HG03135 (cell line): ENCODE results near the gene DMD.

Experiments
- ATAC-seq: cut with Tn5 transposase; IDR thresholded peaks from one replicate; pipeline ENCODE4 v1.9.1; 2021; ENCODE audit warnings: mild to moderate bottlenecking, moderate library complexity; ENCODE audit not compliant: unreplicated experiment

DMD gene

DNA sequence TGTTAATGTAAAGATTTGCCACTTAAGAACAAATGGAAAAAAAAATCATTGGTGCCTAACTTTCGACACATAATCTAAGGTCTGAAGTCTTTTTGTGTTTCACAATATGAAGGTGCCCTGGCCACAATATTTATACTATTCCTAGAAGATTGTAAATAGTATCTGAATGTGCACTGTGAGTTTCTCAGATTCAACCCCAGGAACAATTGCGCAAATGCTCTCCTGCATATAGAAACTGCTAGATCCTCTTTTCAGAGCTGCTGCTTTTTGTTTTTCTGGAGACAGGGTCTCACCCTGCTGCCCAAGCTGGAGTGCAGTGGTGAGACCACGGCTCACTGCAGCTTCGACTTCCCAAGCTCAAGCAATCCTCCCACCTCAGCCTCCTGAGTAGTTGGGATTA lies 1659.4 kb downstream of the DMD start:
- ATAC-seq, result no peak

DNA sequence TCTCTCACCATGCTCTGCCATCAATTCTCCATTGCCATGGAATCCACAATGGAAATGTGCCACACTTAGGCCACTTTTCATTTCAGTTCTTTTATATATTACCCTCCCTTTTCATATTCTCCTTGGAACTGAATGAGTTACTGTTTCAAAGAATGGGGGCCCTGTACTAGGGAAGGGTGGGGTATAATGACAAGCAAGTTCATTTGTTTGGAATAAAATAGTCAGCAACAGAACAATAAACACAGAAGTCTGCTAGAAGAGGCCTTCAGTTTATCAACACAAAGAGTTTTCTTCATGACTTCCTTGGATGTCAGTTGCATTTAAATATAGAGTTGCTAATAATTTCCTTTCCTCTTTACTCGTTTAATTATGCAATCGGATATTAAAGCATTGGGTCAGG lies 1661.2 kb downstream of the DMD start:
- ATAC-seq, result no peak

DNA sequence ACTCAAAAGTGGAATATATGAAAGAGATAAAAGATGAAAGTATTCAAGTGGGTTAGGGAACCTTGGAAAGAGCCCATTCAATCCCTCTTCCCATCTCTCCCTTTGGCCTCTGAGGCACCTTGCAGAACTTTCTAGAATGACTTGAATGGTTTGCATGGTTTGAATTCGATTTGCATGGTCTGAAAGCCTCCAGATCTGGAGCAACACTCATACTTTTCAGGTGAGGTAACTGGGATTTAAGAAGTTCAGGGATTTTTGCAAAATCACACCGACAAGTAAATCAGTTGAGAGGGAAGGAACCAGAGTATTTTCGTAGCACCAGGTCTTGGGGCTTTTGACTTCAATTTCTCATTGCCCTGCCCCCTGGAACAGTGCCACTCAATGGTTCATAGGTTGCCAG lies 1663.5 kb downstream of the DMD start:
- no peak for ATAC-seq

DNA sequence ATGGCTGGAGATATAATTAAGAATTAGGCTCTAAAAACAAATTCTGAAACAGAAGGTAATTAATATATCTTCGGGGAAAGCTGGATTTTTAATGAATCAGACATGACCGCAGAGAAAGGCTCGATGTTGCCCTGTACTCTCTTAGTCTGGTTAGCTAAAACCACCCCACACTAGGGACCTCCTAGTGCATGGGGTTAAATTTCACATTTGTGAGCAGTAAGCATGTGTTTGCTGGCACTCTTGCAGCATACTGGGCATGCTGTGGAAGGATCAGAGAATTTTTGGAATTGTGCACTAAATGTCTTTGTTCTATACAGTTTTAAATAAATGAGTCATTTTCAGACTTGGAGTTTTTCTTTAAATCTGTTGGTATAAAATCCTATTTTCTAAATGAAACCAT lies 1663.9 kb downstream of the DMD start:
- no peak for ATAC-seq

DNA sequence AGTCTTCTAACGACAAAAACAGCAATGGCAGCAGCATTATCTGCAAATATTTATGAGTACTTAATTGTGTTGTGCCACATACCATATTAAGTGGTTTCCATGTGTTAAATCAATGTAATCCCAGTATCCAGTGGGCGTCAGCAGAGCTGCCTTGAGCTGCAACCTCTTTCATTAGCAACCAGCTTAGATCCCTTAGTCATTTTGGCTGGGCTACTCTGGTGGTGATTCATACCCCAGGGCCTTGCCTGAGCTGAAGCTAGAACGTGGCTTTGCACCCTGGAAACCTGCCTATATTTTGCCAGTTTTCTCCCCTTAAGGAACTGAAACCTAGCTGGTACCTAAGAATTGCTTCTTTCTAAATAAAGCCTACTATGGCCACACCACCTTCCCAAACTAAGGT lies 1665.2 kb downstream of the DMD start:
- no peak for ATAC-seq

DNA sequence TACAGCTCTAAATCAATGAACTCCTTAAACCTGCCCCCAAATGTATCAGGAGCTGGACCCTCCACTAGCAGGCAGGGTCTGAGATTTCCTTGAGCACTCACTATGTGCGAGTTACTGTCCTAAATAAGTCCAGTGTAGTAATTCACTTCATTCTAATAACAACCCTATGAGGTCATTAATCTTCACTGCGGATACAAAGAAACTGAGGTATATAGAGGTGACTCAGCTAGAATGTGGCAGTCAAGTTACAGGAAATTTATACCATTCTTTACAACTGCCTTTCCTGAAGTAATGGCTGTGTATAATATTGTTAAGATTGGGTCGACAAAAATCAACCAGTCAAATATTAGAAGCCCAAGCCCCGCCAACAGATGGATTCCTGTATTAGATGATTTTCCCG lies 1665.6 kb downstream of the DMD start:
- ATAC-seq, result no peak

DNA sequence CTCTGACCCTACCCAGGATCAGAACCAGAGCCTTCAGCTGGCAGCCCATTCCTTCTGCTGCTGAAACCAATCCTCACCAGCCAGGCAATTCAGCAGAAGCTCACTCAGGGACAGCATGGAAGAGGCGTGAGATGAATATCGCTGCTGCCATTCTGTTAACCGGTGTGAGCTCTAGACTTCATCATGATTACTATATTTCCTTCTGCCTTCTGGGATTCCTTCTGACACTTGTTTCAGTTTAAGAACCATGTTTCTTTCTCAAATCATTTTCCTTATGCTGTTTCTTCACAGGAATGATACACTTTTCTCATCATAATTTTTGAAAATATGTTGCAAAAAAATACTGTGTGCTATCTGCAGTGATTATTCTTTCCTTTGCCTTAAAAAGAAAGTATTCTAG lies 1666.2 kb downstream of the DMD start:
- no peak for ATAC-seq

DNA sequence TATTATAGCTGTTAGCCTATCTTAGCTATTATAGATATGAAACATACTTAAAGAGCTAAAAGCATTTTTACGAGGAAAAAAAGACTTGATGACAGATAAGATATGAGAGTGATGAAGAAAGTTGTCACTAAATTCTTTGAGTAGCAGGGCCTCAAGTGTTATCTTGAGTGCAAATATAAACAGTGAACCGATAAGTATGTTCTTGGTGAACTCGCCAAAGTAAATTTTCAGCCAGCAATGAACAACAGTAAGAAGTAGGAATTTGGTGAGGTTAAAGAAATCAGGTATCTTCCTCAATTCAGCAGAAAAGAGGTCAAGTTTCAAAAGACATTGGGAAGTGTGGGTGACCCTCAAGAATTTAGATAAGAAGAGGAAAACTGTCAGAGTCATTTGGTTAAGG lies 1667.7 kb downstream of the DMD start:
- ATAC-seq, result no peak

DNA sequence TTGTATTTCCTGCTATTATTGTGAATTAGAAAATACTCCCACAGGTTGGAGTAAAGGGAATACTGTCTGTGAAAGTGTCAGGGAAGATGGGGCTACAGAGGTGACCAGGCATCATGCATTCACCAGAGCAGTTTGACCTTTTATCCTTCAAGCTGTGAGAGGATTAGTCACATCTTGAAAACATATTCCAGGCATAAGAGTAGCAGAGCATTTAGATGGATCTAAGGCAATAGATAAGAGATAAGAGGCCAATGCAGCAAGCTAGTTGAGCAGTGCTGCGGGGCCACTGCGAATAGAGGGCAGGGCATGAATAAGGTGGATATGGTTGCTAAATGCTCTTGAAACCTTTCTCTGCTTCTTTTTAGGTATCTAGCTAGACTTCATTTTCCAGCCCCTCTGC lies 1668.8 kb downstream of the DMD start:
- no peak for ATAC-seq

DNA sequence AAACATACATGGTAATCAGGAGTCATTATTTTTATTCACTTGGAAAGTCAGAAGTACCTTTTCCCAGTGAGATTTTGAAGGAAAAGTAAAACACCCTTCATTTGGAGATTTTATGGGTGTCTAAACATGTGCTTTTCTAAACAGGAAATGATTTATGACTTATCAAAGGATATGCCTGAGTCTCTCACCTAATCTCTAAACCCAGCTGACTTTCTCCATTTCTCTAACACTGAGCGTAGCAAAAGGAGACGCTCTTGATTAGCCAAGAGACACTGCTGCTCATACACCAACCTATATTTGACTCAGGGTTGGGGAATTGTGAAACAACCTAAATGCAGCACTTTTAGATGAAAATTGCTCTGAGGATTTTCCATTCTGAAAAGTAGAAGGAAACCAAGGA lies 1671.0 kb downstream of the DMD start:
- ATAC-seq, result no peak

DNA sequence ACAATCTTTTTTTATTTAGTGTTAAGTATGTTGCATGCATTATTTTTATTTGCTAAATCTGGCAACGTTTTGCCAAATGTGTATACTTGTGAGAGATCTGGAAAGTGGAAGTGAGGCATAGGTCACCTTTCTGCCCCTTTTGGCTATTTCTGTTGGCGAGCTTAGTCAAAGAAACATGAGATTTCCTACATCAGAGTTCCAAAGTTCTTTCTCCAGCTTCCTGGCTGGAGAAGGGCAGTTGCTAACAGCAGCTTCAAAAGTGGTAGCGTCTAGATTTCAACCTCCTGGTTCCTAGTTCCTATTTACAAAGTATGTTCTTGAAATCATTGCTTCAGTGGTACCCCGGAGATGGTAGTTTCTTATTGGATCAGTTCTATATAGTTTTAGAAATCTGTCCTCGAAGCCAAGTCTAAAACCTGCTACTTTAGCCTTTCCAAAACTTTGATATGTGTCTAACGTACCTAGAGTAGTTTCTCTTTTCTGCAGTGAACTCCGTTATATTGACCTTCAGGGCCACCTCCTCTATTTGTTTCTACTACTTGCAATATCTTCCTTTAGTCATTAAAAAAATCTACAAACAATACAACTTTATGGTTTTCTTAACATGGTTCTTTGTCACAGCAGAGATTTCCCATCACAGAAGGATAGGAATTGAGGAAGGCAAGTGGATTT lies 1683.8 kb downstream of the DMD start:
- ATAC-seq, result no peak

DNA sequence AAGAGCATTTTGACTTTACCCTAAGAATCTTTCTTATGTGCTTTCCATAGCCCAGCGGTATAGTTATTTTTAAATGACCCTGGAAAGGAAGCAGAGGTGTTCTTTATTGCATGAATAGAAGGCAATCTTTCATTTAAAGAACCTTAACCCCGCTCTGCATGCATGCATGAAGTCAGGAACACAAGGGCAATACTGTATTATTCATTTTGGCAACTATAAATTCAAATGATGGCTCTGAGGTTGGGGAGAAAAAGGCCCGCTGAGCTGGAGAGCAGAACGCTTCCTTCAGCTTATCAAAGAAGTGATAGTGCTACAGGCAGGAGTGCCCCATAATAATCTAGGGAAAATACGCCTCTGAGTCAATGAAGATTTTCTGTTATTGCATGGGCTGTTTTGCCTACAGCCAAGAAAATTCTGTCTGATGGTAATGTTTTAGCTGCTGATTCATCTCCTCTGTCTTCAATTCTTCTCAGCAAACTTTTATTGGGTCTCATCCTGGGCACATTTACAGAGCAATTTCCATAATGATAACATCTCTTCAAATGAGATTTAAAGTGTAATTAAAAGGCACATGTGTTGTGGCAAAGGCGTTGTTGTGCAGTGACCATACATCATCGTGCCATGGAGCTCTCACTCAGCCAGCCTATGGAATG lies 1687.3 kb downstream of the DMD start:
- ATAC-seq, result no peak

DNA sequence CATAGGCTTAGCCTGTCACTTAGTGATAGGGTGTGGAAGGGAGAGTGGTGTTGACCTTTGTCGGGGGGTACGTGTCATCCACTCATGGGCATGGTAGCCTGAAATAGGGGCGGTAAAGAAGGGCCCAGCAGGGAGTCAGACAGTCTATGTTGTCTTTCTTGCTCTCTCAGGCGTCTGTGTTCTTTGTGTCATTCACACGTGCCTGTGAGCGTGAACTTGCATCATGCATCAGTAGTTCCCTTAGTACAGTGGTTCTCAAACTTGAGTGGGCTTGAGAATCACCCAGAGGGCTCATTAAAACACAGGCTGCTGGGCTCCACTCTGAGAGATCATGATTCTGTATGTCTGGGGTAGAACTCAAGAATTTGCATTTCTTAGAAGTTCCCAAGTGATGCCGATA lies 1688.6 kb downstream of the DMD start:
- ATAC-seq, result no peak

DNA sequence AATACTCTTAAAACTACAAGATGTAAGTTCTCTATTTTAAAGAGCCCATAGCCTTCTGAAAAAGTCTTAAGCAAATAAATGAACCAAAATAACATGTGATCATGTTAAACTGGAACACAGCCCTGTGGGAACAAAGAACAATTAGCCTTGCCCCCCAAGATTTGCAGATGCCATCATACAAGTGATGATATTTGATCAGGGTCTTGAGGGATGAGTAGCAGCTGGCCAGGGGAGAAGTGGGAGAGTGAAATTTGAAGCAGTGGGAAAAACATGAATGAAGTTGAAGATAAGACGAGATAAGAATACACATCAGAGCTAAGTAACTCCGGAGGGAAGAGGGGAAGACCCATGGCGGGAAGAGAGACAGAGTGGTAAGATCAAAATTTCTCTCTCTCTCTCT lies 1689.4 kb downstream of the DMD start:
- no peak for ATAC-seq

DNA sequence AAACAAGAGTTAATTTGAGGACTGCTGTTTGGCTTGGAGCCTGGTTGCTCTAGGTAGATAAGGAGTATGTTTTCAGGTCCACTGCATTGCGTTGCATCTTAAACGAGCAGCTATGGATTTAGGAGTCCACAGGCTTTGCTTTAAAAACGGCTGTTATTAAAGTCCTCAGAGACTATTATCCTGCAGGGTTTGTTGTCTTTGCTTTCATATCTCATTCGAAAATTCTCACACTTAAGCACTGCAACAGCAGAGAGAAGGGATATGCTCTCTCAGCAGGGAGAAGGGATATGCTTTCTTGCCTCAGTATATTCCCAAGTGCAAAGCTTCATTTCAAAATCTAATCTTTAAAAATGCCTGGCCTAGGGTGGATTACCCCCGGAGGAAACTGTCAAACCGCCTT lies 1694.8 kb downstream of the DMD start:
- ATAC-seq, result no peak

DNA sequence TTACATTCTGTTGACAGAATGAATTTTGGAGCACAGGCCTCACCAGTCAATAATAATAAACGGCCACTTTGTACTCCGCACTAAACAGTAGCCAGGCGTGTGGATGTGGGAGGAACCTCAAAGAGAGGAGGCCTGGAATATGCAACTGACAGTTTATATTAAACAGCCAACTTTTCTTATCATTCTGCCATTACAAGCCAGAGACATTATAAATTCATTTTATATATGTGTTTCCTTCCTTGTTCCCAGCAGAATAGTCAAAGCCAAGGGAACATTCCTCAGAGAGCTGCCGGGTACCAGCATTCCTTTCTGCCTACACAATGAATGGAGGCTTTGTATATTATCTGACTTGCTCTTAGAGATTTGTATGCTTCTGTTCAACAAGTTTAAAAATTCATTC lies 1703.0 kb downstream of the DMD start:
- ATAC-seq, result no peak

DNA sequence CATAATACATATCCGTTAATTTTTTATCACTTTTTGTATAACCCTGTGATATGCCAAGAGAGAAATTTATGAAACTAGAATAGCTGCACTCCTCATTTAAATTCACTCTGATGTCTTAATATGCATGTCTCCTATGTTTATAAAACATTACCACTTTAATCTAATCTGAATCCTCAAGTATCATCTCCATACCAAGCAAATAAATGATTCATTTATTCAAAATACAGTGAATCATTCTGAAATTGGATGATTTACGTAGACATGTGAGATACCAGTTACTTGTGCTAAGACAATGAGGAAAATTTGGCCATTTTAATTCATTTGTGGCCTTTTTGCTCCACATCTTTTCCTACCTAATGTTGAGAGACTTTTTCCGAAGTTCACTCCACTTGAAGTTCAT lies 1704.4 kb downstream of the DMD start:
- no peak for ATAC-seq

DNA sequence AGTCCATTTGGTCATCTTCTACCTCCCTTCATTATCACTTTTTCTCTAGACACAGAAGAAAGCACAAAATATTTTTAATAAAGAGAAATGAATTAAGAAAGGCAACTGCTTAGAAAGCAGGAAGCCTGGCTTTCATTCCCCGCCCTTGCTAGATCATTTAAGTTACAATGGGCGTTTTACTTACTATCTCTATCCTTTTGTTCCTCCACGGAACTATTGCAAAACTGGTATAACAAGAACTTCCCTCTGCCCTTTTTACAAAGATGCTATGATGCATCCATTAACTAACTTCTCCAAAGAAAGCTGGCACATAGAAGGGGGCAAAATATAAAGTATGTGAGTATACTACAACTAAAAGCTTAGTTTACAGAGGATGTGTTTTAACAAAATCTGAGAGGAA lies 1705.0 kb downstream of the DMD start:
- no peak for ATAC-seq

DNA sequence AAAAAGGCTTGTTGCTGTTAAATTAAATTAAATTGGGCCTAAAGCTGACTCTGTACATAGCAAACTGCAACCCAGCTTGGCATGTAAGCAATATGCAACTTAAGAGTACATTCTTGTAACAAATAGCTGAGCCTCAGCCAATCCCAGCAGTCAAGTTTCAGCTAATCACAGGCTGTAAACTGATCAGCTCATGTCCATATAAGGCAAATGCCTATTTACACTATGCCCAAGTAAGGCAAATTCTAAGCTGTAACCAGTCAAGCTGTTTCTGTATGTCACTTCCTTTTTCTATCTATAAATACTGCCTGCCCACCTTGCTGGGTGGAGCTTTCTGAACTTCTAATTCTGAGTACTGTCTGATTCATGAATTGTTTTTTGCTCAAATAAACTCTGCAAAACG lies 1710.4 kb downstream of the DMD start:
- ATAC-seq, result no peak

DNA sequence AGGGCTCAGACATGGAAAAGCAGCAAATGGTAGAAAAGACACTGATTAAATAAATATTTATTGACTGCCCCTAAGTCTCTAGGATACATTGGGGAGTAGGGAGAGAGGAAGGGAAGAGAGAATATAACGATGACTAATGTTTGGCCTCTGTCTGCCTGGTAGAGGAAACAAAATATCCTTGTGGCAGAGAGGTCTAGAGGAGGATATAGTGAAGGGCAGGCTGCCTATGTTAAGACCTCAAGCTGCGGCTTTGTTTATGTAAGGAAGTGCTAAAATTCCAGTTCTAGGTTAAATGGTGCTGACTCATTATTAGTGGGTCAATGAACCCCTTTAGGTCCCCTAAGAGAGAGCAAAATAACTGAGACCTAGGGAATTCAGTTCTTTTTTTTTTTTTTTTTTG lies 1712.2 kb downstream of the DMD start:
- no peak for ATAC-seq

DNA sequence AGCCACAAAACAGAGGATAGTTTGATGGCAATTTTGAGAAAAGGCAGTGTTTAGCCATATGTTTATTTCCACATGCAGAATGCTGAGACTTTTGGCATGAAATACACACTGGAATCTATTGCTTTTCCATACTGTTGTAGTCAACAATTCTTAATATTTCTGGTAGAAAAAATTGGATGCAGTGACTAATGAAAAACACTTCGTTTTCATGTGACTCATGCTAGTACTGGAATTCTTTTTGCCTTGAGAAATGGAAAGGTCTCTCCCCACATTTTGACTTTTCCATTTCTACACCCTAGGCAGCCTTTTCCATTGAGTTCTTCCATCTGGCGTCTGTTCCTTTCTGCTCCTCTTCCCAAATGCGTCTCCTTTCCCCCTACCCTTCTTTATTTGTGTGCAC lies 1714.3 kb downstream of the DMD start:
- no peak for ATAC-seq

DNA sequence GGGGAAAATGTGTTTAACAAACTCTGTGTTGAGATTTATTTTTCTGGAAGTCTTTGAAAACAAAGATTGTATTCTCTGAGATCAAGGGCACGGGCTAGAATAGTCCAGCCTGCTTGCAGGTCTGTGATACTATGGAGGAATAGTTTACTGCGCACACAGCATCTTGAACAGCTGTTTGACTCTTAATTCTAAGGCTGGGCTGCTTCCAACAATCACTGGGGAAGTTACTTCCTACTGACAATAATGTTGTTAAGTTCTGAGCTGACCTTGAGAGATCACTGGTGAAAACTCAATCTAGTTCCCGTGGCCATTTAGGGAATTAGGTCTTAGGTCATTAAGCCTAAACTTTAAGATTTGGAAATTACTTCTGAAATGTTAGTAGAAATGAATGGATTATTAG lies 1723.4 kb downstream of the DMD start:
- no peak for ATAC-seq

DNA sequence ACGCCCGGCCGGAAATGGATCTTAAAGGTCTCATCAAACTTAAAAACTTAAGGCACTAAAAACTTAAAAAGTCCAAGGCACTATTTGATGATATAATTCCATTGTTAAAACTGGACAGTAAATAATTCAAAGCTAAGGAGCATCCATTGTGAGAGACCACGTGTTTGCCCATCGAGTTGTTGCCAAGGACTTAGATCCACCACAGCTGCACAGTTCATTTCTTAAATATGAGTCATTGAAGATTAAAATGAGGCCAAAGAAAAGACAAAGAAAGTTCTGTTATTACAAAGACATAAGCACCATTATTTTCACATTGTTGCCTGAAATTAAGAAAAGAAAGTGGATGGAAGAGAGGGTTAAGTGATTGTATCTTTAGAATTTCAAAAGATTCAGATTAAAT lies 1728.0 kb downstream of the DMD start:
- ATAC-seq, result no peak
